ES-I3 (cell line): Measurements from ENCODE around the gene TMEM179.

ENCODE experiments used
- H3K36me3 ChIP-seq: 2 replicates; pipeline ENCODE4 v1.6.1; 2013; ENCODE audit warnings: mild to moderate bottlenecking, low read length, control low read depth, moderate library complexity; ENCODE audit not compliant: insufficient read depth
- H3K4me1 ChIP-seq: 2 replicates; pipeline ENCODE4 v1.6.1; 2013; ENCODE audit warnings: mild to moderate bottlenecking, control low read depth, low read length; ENCODE audit not compliant: insufficient read depth
- H3K9ac ChIP-seq: 2 replicates; pipeline ENCODE4 v1.6.1; 2013; ENCODE audit warnings: low read depth, mild to moderate bottlenecking, low read length, moderate library complexity
- H3K9me3 ChIP-seq: 2 replicates; pipeline ENCODE4 v1.6.1; 2013; ENCODE audit warnings: mild to moderate bottlenecking, low read length, moderate library complexity; ENCODE audit not compliant: control insufficient read depth, insufficient read depth

The TMEM179 gene

GRCh38 chr14:104567957-104568225 lies 36.7 kb downstream of the TMEM179 start:
- no peaks in the 10 kb centered on the region for H3K36me3 ChIP-seq
- no peaks in the 10 kb centered on the region for H3K9me3 ChIP-seq
- no peaks in the 10 kb centered on the region for H3K4me1 ChIP-seq
- no peak overlapping the region for H3K9ac ChIP-seq

DNA sequence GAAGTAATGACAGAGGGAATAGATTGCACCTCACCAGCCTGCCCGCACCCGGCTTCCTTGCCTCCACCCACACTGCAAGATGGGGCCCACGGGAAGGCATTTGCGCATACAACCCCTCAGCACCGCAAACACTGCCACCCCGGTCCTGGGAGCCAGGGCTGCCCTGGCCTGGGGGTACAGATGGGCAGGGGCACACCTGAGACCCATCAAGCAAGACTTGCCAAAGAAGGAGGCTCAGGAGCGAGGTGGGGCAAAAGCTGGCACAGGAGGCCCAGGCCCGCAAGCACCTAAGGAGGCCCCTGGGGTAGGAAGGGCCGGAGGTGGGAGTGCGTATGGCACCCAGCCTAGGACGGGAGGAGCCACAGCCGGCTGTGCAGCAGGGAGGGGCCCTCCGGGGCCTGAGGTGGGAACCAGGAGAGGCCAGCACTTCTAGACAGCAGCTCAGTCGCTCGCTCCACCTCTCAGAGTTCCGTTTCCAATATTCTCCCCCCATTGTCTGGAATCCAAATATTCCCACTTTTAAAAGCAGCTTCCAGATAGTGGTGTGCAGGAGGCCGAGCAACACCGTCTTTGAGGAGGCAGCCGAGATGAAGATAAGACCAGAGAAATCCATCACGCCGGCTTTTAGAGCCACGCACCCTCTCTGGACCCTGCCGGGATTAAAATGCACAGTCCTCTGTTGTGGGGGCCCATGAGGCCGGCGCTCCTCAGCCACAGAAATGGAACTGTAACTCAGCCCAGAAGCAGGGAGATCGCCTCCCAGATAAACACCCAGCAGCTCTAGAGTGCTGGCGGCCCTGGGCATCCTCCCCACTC lies 37.2 kb downstream of the TMEM179 start:
- Histone ChIP-seq H3K9ac (no peak overlapping the region), H3K36me3 (no peaks in the 10 kb centered on the region), H3K4me1 (no peaks in the 10 kb centered on the region), H3K9me3 (no peaks in the 10 kb centered on the region)

- Histone ChIP-seq H3K4me1 (no peaks in the 10 kb centered on the region), H3K9me3 (no peaks in the 10 kb centered on the region), H3K36me3 (no peaks in the 10 kb centered on the region), H3K9ac (no peak overlapping the region)
Observed at GRCh38 chr14:104564744-104565679, 39.6 kb downstream of the TMEM179 start.

GRCh38 chr14:104563742-104564615 lies 40.6 kb downstream of the TMEM179 start:
- no peak overlapping the region for H3K9ac ChIP-seq

DNA sequence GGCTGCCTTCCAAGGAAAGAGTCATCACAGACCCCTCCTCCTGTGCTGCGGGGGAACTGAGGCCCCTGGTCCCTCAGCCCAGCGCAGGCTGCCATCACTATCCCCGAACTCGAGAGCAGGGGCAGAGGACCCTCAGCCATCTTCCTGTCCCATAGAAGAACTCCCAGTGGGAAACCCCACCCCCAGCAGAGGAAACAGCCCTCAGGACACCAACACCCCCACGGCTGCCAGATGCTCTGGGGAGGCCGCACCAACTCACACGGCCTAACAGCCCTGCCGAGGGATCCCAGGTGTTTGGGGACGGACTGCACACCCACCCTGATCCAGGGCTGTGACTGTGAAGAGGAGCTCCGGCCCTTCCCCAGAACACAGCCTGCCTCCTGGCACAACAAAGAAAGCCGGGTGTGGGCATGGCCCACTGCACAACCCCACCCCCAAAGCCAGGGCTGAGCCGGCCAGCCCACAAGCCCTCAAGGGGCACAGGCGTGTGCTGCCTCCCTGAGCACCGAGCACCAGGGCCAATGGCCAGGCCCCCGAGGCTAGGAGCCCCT lies 41.3 kb downstream of the TMEM179 start:
- no peaks in the 10 kb centered on the region for H3K9me3 ChIP-seq
- no peaks in the 10 kb centered on the region for H3K4me1 ChIP-seq
- H3K36me3 ChIP-seq: no peaks in the 10 kb centered on the region
- H3K9ac ChIP-seq: no peak overlapping the region

More at GRCh38 chr14:104563742-104564615, 40.6 kb downstream of the TMEM179 start:
- H3K9me3 ChIP-seq: no peaks in the 10 kb centered on the region
- no peaks in the 10 kb centered on the region for H3K36me3 ChIP-seq
- H3K4me1 ChIP-seq: no peaks in the 10 kb centered on the region

GRCh38 chr14:104562606-104563005 lies 42.0 kb downstream of the TMEM179 start:
- no peaks in the 10 kb centered on the region for H3K4me1 ChIP-seq
- no peak overlapping the region for H3K9ac ChIP-seq
- no peaks in the 10 kb centered on the region for H3K36me3 ChIP-seq
- no peaks in the 10 kb centered on the region for H3K9me3 ChIP-seq

GRCh38 chr14:104561632-104562495 lies 42.7 kb downstream of the TMEM179 start:
- no peaks in the 10 kb centered on the region for H3K36me3 ChIP-seq
- H3K9ac ChIP-seq: no peak overlapping the region
- H3K9me3 ChIP-seq: no peaks in the 10 kb centered on the region
- no peaks in the 10 kb centered on the region for H3K4me1 ChIP-seq

DNA sequence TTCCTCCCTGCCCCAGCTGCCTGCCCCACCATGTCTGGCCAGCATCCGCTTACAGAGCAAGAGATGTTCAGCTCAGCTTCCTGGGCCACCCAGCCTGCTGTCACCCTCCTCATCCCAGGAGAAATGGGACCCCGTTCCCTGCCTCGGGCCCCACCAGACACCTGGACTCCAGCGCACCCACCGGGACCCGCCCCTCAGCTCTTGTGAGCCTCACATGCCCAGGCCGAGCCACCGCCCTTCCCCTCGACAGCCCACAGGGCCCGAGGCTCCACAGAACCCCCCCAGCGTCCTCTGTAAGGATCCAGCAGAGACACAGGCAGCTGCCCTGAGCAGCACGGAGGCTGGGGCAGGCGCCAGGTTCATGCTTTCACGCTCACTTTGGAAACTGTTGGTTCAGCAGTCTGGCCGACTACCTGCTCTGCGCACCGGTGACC lies 43.4 kb downstream of the TMEM179 start:
- Histone ChIP-seq H3K9me3 (no peaks in the 10 kb centered on the region), H3K9ac (no peak overlapping the region), H3K4me1 (no peaks in the 10 kb centered on the region), H3K36me3 (no peaks in the 10 kb centered on the region)

DNA sequence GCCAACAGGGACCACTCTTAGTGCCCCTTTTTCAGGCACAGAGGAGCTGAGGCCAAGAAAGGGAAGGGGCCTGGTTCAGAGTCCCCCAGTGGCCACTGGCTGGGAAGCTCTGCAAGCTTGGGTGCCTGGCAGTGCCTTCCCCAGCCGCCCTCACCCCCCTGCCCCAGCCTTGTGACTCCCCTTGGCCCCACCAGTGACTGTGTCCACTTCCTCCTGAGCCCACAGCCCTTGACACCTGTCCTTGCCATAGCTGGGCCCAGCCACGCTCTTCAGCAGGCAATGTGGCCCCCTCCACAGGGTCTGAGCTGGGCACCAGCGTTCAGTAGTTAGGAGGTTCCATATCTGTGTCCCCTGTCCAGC lies 44.0 kb downstream of the TMEM179 start:
- H3K9me3 ChIP-seq: no peaks in the 10 kb centered on the region
- no peaks in the 10 kb centered on the region for H3K36me3 ChIP-seq
- no peak overlapping the region for H3K9ac ChIP-seq
- H3K4me1 ChIP-seq: no peaks in the 10 kb centered on the region

- no peaks in the 10 kb centered on the region for H3K36me3 ChIP-seq
- H3K9me3 ChIP-seq: no peaks in the 10 kb centered on the region
- no peaks in the 10 kb centered on the region for H3K4me1 ChIP-seq
- H3K9ac ChIP-seq: no peak overlapping the region
Observed at GRCh38 chr14:104559804-104560585, 44.6 kb downstream of the TMEM179 start.

GRCh38 chr14:104559028-104559803 lies 45.4 kb downstream of the TMEM179 start:
- Histone ChIP-seq H3K9ac (no peak overlapping the region), H3K9me3 (no peaks in the 10 kb centered on the region), H3K36me3 (no peaks in the 10 kb centered on the region), H3K4me1 (no peaks in the 10 kb centered on the region)

- no peak overlapping the region for H3K9ac ChIP-seq
- H3K36me3 ChIP-seq: no peaks in the 10 kb centered on the region
- H3K9me3 ChIP-seq: no peaks in the 10 kb centered on the region
- H3K4me1 ChIP-seq: no peaks in the 10 kb centered on the region
Observed at GRCh38 chr14:104558231-104559027, 46.1 kb downstream of the TMEM179 start.
